Left ventricle myocardium inferior (tissue), 1 donor: ENCODE data around the gene LAIR1. TPM values are rescaled to one million over a fixed set of nuclear protein-coding genes. Genes with fewer than 3 reads are reported as not detected.

Experiments used
- DNase-seq: peaks from one replicate; pipeline ENCODE4 v3.0.0-alpha.2; 2020
- H3K27ac ChIP-seq: fragments of 200-600 bp; replicated peaks from 2 replicates; pipeline ENCODE4 v1.8.0; 2021
- H3K27me3 ChIP-seq: fragments of 200-600 bp; 2 replicates; pipeline ENCODE4 v1.8.0; 2021; ENCODE audit warnings: low read depth
- H3K36me3 ChIP-seq: fragments of 200-600 bp; 2 replicates; pipeline ENCODE4 v1.8.0; 2021
- H3K4me1 ChIP-seq: fragments of 200-600 bp; 2 replicates; pipeline ENCODE4 v1.8.0; 2021
- H3K4me3 ChIP-seq: fragments of 200-600 bp; 2 replicates; pipeline ENCODE4 v1.8.0; 2021; ENCODE audit warnings: mild to moderate bottlenecking, moderate library complexity
- H3K9me3 ChIP-seq: fragments of 200-600 bp; replicated peaks from 2 replicates; pipeline ENCODE4 v1.8.0; 2021
- CTCF ChIP-seq: fragments of 200-600 bp; IDR thresholded peaks from 2 replicates; pipeline ENCODE4 v1.8.0; 2021; ENCODE audit warnings: antibody characterized with exemption, mild to moderate bottlenecking, borderline replicate concordance
- intact Hi-C: fragments of 100-400 bp; cut with micrococcal nuclease; formaldehyde crosslinking; loops from one replicate; pipeline ENCODE4 v1.11.0; 2022
- total RNA-seq: library from RNA; stranded (reverse); fragmentation: NEBNext Ultra II Directional; extraction: Animal tissue kit (Norgen Biotek cat#: 25700); gene quantifications from one replicate; pipeline ENCODE4 v1.2.1, GENCODE V29; 2021
- donor health status: DM: no; HTN: yes; CAD: no; lungs with severe emphysema.

The LAIR1 gene
- total RNA-seq, 1 donor from 2014 or later, result 5.1 TPM

- Histone ChIP-seq H3K4me3 (no peak overlapping the region), H3K27me3 (peaks cover 82% of the 10 kb centered on the region), H3K36me3 (no peaks in the 10 kb centered on the region), H3K4me1 (no peaks in the 10 kb centered on the region), H3K27ac (no peak overlapping the region), H3K9me3 (no peaks in the 10 kb centered on the region)
- intact Hi-C loops, result no loop called here
- DNase-seq, result no peak
- TF ChIP-seq CTCF, result no peak
Measured at GRCh38 chr19:54309811-54310210, 54.9 kb downstream of the LAIR1 start.

GRCh38 chr19:54307389-54308020 is 57.2 kb downstream of the LAIR1 start:
- no peaks in the 10 kb centered on the region for H3K9me3 ChIP-seq
- peaks cover 59% of the 10 kb centered on the region for H3K27me3 ChIP-seq
- no peaks in the 10 kb centered on the region for H3K36me3 ChIP-seq
- DNase-seq, result no peak
- intact Hi-C loops, result no loop called here
- no peak for TF ChIP-seq CTCF
- no peak overlapping the region for H3K27ac ChIP-seq
- no peak overlapping the region for H3K4me3 ChIP-seq
- no peaks in the 10 kb centered on the region for H3K4me1 ChIP-seq

- Histone ChIP-seq H3K9me3 (no peaks in the 10 kb centered on the region), H3K4me3 (no peak overlapping the region), H3K27ac (no peak overlapping the region), H3K36me3 (no peaks in the 10 kb centered on the region), H3K27me3 (peaks cover 39% of the 10 kb centered on the region), H3K4me1 (no peaks in the 10 kb centered on the region)
- no peak for DNase-seq
- intact Hi-C loops, result no loop called here
- no peak for TF ChIP-seq CTCF
Measured at GRCh38 chr19:54305141-54305540, 59.6 kb downstream of the LAIR1 start.

GRCh38 chr19:54302257-54302656 is 62.5 kb downstream of the LAIR1 start:
- H3K9me3 ChIP-seq, result no peaks in the 10 kb centered on the region
- no peak for DNase-seq
- no peaks in the 10 kb centered on the region for H3K4me1 ChIP-seq
- no peak overlapping the region for H3K4me3 ChIP-seq
- no peaks in the 10 kb centered on the region for H3K36me3 ChIP-seq
- no peak overlapping the region for H3K27ac ChIP-seq
- H3K27me3 ChIP-seq, result peaks cover 50% of the 10 kb centered on the region
- TF ChIP-seq CTCF, result no peak
- intact Hi-C loops, result no loop called here

Other genes starting within 250 kb of the LAIR1 start
- 14.5 TPM for gene TFPT, start 249.3 kb downstream of the LAIR1 start, total RNA-seq
- 39.5 TPM for gene PRPF31, start 249.2 kb downstream of the LAIR1 start, total RNA-seq
- 19.5 TPM for gene CNOT3, start 227.2 kb downstream of the LAIR1 start, total RNA-seq
- gene LENG1, start 205.2 kb downstream of the LAIR1 start, total RNA-seq, result 7.3 TPM
- gene TMC4, start 191.8 kb downstream of the LAIR1 start, total RNA-seq, result 2.2 TPM
- gene MBOAT7, start 175.4 kb downstream of the LAIR1 start, total RNA-seq, result 12.2 TPM
- 16.2 TPM for gene TSEN34, start 173.6 kb downstream of the LAIR1 start, total RNA-seq
- gene RPS9, start 164.1 kb downstream of the LAIR1 start, total RNA-seq, result 648 TPM
- 4.7 TPM for gene LILRB3, start 141.9 kb downstream of the LAIR1 start, total RNA-seq
- 1.2 TPM for gene LILRA6, start 122.1 kb downstream of the LAIR1 start, total RNA-seq
- gene LILRB5, start 107.7 kb downstream of the LAIR1 start, total RNA-seq, result 5.7 TPM
- 1.7 TPM for gene LILRB2, start 83.8 kb downstream of the LAIR1 start, total RNA-seq
- gene LILRA5, start 51.8 kb downstream of the LAIR1 start, total RNA-seq, result 0.66 TPM
- gene LILRA4, start 25.8 kb downstream of the LAIR1 start, total RNA-seq, result not detected
- 1.9 TPM for gene TTYH1, start 50.5 kb upstream of the LAIR1 start, total RNA-seq
- 66.0 TPM for gene LENG8, start 84.3 kb upstream of the LAIR1 start, total RNA-seq
- 1.7 TPM for gene LENG9, start 98.8 kb upstream of the LAIR1 start, total RNA-seq
- gene CDC42EP5, start 108.4 kb upstream of the LAIR1 start, total RNA-seq, result 8.7 TPM
- not detected for gene LAIR2, start 137.9 kb upstream of the LAIR1 start, total RNA-seq
- 1.6 TPM for gene LILRA2, start 208.9 kb upstream of the LAIR1 start, total RNA-seq
- 0.22 TPM for gene LILRA1, start 228.7 kb upstream of the LAIR1 start, total RNA-seq